CD4-positive, alpha-beta T cell treated with Interleukin-15 for 4 hours (primary cell): ENCODE results near the gene PTPRR.

Source experiments
- DNase-seq: peaks from one replicate; pipeline ENCODE4 v3.0.0-alpha.2; 2020; ENCODE audit warnings: low spot score

The PTPRR gene

GRCh38 chr12:70918321-70918720 is 2.2 kb downstream of the PTPRR start:
- DNase-seq = no peak

GRCh38 chr12:70910666-70911065 is 9.9 kb downstream of the PTPRR start:
- DNase-seq = no peak

GRCh38 chr12:70908978-70909377 is 11.6 kb downstream of the PTPRR start:
- no peak for DNase-seq

- no peak for DNase-seq
These were observed 13.1 kb downstream of the PTPRR start for GRCh38 chr12:70907412-70907811.

- DNase-seq = no peak
These were observed 24.6 kb downstream of the PTPRR start for GRCh38 chr12:70895956-70896355.

- DNase-seq = no peak
These were observed 27.9 kb downstream of the PTPRR start for GRCh38 chr12:70892593-70892992.

GRCh38 chr12:70890895-70891832 is 29.4 kb downstream of the PTPRR start:
- no peak for DNase-seq

GRCh38 chr12:70885956-70886355 is 34.6 kb downstream of the PTPRR start:
- DNase-seq = no peak

- no peak for DNase-seq
These were observed 36.7 kb downstream of the PTPRR start for GRCh38 chr12:70883855-70884254.

- DNase-seq = no peak
These were observed 39.8 kb downstream of the PTPRR start for GRCh38 chr12:70880744-70881143.

GRCh38 chr12:70876952-70877351 is 43.6 kb downstream of the PTPRR start:
- DNase-seq = no peak

GRCh38 chr12:70875628-70876027 is 44.9 kb downstream of the PTPRR start:
- no peak for DNase-seq

- no peak for DNase-seq
These were observed 65.5 kb downstream of the PTPRR start for GRCh38 chr12:70854881-70855568.

- no peak for DNase-seq
These were observed 66.4 kb downstream of the PTPRR start for GRCh38 chr12:70854138-70854537.

GRCh38 chr12:70853326-70853725 is 67.2 kb downstream of the PTPRR start:
- no peak for DNase-seq

GRCh38 chr12:70852416-70853150 is 68.0 kb downstream of the PTPRR start:
- DNase-seq = no peak

- DNase-seq = no peak
These were observed 71.1 kb downstream of the PTPRR start for GRCh38 chr12:70849265-70849960.

GRCh38 chr12:70847871-70848270 is 72.7 kb downstream of the PTPRR start:
- no peak for DNase-seq

GRCh38 chr12:70845268-70845667 is 75.3 kb downstream of the PTPRR start:
- DNase-seq = no peak

- DNase-seq = no peak
These were observed 77.2 kb downstream of the PTPRR start for GRCh38 chr12:70843363-70843762.

GRCh38 chr12:70842942-70843341 is 77.6 kb downstream of the PTPRR start:
- no peak for DNase-seq

GRCh38 chr12:70842136-70842535 is 78.4 kb downstream of the PTPRR start:
- DNase-seq = no peak
